Omental fat pad (tissue), 4 donors: ENCODE measurements around the gene FOXJ3. TPM values are rescaled to one million over a fixed set of nuclear protein-coding genes. Genes with fewer than 3 reads are reported as not detected.

ENCODE experiments used
- ATAC-seq: fragments of 150-250 bp; one replicate; pipeline ENCODE4 v1.9.1; 2016; ENCODE audit warnings: mild to moderate bottlenecking, moderate library complexity; ENCODE audit not compliant: low FRiP score
- DNase-seq: peaks from one replicate; pipeline ENCODE4 v3.0.0-alpha.2; 2019; ENCODE audit warnings: low spot score
- CTCF ChIP-seq, 3 donors: fragments of 450-650 bp; IDR thresholded peaks; one replicate each; pipeline ENCODE4 v1.5.1; 2016 to 2017; ENCODE audit warnings: antibody characterized with exemption in 3 of 3, mild to moderate bottlenecking in 3 of 3, moderate library complexity in 2 of 3
- total RNA-seq, 4 donors: library from RNA; depleted of rRNA; stranded (reverse); fragments of >200 nt; gene quantifications; one replicate each; pipeline ENCODE4 v1.1.0, GENCODE V29; 2016

FOXJ3 gene
- total RNA-seq, 4 donors from 2014 or later: 49.7 to 83.5 (median 56.1) TPM

GRCh38 chr1:42155362-42155761, 179.7 kb downstream of the FOXJ3 start:
- TF ChIP-seq CTCF (IDR thresholded peaks at IDR 0.05): no peak
- ATAC-seq: no peak
- DNase-seq: no peak

DNA sequence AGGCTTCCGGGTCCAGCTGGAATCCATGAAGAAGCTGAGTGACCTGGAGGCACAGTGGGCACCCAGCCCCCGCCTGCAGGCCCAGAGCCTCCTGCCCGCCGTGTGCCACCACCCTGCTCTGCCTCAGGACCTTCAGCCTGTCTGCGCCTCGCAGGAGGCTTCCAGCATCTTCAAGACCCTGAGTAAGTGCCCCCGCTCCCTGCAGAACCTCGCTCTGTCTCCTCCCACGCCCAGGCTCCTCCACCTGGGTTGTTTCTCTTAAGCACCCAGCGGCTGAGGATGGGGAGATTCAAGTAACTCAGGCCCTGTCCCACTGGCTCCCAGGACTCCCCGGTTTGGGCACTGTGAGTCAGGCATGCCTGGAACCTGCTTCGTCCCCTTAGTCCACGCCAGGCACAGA, 180.3 kb downstream of the FOXJ3 start:
- TF ChIP-seq CTCF (IDR thresholded peaks at IDR 0.05): no peak
- ATAC-seq (no peak), DNase-seq (no peak)

DNA sequence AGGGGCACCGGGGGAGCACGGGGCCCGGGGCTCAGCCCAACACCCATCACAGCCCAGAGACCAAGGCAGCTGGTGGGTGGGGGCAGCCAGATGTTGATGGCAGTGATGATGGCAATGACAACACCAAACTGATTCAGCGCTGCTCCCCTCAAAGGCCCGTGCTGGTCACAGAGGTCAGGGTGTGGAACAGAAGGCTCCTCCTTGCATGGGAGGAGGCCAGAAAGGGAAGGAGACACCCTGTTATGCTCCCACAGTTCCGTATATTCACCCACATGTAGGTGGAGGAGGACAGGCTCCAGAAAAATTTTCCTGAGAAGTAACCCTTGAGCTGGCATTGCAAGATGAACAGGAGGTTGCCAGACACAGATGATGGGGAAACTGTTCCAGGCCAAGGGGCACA, 181.4 kb downstream of the FOXJ3 start:
- DNase-seq (no peak), ATAC-seq (no peak)
- no peak for TF ChIP-seq CTCF (IDR thresholded peaks at IDR 0.05)

DNA sequence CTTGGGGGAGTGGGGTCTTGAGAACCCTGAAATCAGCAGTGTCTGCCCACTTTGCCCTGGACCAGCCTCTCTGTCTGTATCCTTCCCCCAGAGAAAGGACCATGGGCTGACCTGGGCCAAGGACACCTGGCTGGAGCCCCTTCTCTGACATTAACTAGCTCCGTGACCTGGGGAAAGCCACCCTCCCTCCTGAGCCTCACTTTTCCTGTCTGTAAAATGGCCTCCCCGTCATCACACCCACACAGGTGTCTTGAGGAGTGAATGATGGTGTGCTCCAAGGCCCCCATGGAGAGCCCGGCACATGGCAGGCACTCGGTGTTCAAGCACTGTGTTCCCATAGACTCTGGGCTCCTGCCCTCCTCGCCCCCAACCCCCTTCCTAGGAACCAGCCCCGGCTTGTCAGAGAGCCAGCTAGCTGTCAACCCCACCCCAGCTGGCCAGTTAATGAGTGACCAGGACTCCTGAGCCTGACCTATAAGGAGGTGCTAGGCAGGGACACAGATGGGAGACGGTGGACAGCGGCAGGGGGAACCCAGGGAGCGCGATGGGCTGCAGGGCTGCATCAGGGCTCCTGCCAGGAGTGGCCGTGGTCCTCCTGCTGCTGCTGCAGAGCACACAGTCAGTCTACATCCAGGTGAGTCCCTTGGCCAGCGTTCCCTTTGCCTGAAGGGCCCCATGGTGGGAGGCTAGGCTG, 182.0 kb downstream of the FOXJ3 start, which contains the start of gene GUCA2B:
TSS of gene GUCA2B (plus strand) at position 504 of the 694 bp plus-strand sequence. CDS start at position 545, 41 bp downstream.
- no peak for DNase-seq
- no peak for TF ChIP-seq CTCF (IDR thresholded peaks at IDR 0.05)
- ATAC-seq: no peak

DNA sequence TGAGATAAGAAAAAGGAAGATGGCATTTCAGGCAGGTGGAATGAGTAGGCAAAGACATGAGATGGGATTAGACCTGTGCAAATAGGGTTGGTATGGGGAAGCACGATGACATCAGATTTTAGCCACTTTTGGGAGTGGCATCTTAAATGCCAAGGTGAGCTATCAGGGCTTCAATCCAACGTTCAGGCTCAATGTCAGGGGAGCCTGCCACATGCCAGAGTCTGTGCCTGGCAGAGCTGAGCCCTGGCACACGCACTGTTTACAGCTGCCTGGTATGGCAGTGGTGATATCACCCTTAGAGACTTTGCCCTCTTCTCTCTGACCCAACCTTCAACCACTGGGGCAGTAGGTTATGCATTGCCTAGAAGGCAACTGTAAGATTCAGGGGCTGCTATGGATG, 182.9 kb downstream of the FOXJ3 start:
- no peak for DNase-seq
- ATAC-seq: no peak
- TF ChIP-seq CTCF (IDR thresholded peaks at IDR 0.05): no peak

GRCh38 chr1:42150651-42151050, 184.4 kb downstream of the FOXJ3 start:
- ATAC-seq (no peak), DNase-seq (no peak)
- TF ChIP-seq CTCF (IDR thresholded peaks at IDR 0.05): no peak

- TF ChIP-seq CTCF (IDR thresholded peaks at IDR 0.05): no peak
- DNase-seq: no peak
- ATAC-seq: no peak
These were observed 186.9 kb downstream of the FOXJ3 start for GRCh38 chr1:42148166-42148565.
